SU-DHL-6 (cell line): Measurements from ENCODE around the gene TRMT2B.

Experiments used
- H2AFZ ChIP-seq: fragments of 200-600 bp; sonication (generic); 2 replicates; pipeline ENCODE4 v1.6.1; 2014; ENCODE audit warnings: low read depth, mild to moderate bottlenecking, moderate library complexity, mixed read lengths, antibody characterized with exemption, low read length; ENCODE audit not compliant: severe bottlenecking
- H3F3A ChIP-seq: fragments of 200-600 bp; shearing (Covaris generic); 2 replicates; pipeline ENCODE4 v1.6.0; 2016; ENCODE audit warnings: antibody characterized with exemption, mild to moderate bottlenecking; ENCODE audit not compliant: insufficient read depth
- H3K27ac ChIP-seq: fragments of 200-600 bp; sonication (generic); 2 replicates; pipeline ENCODE4 v1.5.1; 2016; ENCODE audit warnings: low read depth, mild to moderate bottlenecking, low read length, moderate library complexity, mixed read lengths
- H3K27me3 ChIP-seq: fragments of 200-600 bp; sonication (generic), shearing (Covaris generic); 2 replicates; pipeline ENCODE4 v1.6.0; 2014; ENCODE audit warnings: mild to moderate bottlenecking, low read length
- H3K36me3 ChIP-seq: fragments of 200-600 bp; sonication (generic); 2 replicates; pipeline ENCODE4 v1.6.1; 2014; ENCODE audit warnings: mild to moderate bottlenecking, low read length, mixed read lengths
- H3K4me2 ChIP-seq: fragments of 300-600, 200-600 bp; shearing (Covaris generic), sonication (generic); 2 replicates; pipeline ENCODE4 v1.6.0; 2014; ENCODE audit warnings: low read length, low read depth, mild to moderate bottlenecking; ENCODE audit not compliant: poor library complexity, severe bottlenecking
- H3K4me3 ChIP-seq: fragments of 200-600 bp; sonication (generic); 2 replicates; pipeline ENCODE4 v1.5.1; 2014; ENCODE audit warnings: antibody characterized with exemption, low read length, mild to moderate bottlenecking, mixed read lengths; ENCODE audit not compliant: insufficient read depth, poor library complexity, severe bottlenecking
- H3K79me2 ChIP-seq: fragments of 200-600 bp; sonication (generic); 2 replicates; pipeline ENCODE4 v1.6.1; 2014; ENCODE audit warnings: mild to moderate bottlenecking, low read length, moderate library complexity; ENCODE audit not compliant: insufficient read depth
- H3K9ac ChIP-seq: fragments of 200-600 bp; sonication (generic); 2 replicates; pipeline ENCODE4 v1.7.0; 2014; ENCODE audit warnings: mild to moderate bottlenecking, low read length
- H3K9me2 ChIP-seq: fragments of 200-600 bp; sonication (generic); replicated peaks from 2 replicates; pipeline ENCODE4 v1.6.1; 2014; ENCODE audit warnings: low read length; ENCODE audit not compliant: insufficient read depth
- H3K9me3 ChIP-seq: fragments of 200-600 bp; sonication (generic); 2 replicates; pipeline ENCODE4 v1.6.1; 2014; ENCODE audit warnings: low read length, mixed read lengths; ENCODE audit not compliant: insufficient read depth
- H4K20me1 ChIP-seq: fragments of 200-600 bp; sonication (generic); 2 replicates; pipeline ENCODE4 v1.6.1; 2014; ENCODE audit warnings: low read depth, mild to moderate bottlenecking, antibody characterized with exemption, low read length, moderate library complexity, mixed read lengths
- EZH2phosphoT487 ChIP-seq: fragments of 200-600 bp; sonication (generic), shearing (Covaris generic); conservative IDR thresholded peaks from 2 replicates; pipeline ENCODE4 v1.6.1; 2018; ENCODE audit warnings: mild to moderate bottlenecking, antibody characterized with exemption, low read length, moderate library complexity, mixed read lengths
- TF ChIP-seq, protein P1 (sequence below): fragments of 200-600 bp; sonication (generic); IDR thresholded peaks from one replicate; pipeline ENCODE4 v1.5.1; 2017; ENCODE audit warnings: antibody characterized with exemption, mild to moderate bottlenecking, low read length, moderate library complexity; ENCODE audit not compliant: insufficient read depth, poor library complexity, severe bottlenecking

The TRMT2B gene, protein sequence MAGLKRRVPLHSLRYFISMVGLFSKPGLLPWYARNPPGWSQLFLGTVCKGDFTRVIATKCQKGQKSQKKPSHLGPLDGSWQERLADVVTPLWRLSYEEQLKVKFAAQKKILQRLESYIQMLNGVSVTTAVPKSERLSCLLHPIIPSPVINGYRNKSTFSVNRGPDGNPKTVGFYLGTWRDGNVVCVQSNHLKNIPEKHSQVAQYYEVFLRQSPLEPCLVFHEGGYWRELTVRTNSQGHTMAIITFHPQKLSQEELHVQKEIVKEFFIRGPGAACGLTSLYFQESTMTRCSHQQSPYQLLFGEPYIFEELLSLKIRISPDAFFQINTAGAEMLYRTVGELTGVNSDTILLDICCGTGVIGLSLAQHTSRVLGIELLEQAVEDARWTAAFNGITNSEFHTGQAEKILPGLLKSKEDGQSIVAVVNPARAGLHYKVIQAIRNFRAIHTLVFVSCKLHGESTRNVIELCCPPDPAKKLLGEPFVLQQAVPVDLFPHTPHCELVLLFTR

DNA sequence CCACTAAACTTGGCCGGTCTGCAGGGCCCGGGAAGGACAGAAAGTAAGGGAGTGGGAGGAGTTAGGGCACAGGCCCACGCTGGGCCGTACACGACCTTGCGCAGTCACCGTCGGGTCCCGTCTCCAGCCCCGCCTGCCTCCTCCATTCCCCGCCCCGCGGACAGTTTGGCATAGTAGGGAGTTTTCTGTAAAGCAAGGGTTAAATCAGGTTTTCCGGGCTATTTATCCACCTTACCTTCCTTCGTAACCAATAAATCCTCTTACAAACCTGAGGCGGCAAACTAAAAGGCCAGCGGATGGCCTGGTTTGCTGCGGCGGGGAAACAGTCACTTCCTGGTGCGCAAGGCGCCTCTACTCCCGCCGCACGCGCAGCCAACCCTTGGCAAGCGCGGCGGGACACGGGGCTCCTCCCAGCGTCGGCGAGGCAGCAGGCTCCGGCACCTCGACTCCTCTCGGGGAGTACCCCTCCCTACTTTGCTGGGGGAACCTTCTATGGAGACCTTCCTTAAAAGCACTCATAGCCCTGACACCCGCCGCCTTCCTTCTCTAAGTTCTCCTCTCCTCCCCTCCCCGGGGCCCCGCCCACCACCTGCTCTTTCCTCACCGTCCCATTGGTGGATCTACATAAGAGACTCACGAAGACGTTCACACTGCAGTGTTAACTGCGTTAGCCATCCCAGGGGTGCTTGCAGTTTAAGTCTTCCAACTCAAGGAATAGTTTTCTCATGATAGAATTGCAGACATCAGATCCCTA, at the start of gene TRMT2B:
TSS of gene TRMT2B (minus strand) at position 563 of the 754 bp plus-strand sequence. CDS start 9,822 bp downstream, outside the sequence.
- Histone ChIP-seq H3F3A (no peaks in the 10 kb centered on the region), H3K79me2 (peaks cover 19% of the 10 kb centered on the region), H3K9me3 (no peaks in the 10 kb centered on the region), H2AFZ (peak within 1 kb of the TSS; percentile 82), H4K20me1 (no peaks in the 10 kb centered on the region), H3K4me3 (peak within 1 kb of the TSS; percentile 89), H3K9me2 (no peaks in the 10 kb centered on the region), H3K36me3 (no peaks in the 10 kb centered on the region), H3K27me3 (no peaks in the 10 kb centered on the region), H3K4me2 (peak within 1 kb of the TSS; percentile 84), H3K27ac (peak within 1 kb of the TSS; percentile 80), H3K9ac (peak within 1 kb of the TSS; percentile 91)
- TF ChIP-seq, protein P1, sequence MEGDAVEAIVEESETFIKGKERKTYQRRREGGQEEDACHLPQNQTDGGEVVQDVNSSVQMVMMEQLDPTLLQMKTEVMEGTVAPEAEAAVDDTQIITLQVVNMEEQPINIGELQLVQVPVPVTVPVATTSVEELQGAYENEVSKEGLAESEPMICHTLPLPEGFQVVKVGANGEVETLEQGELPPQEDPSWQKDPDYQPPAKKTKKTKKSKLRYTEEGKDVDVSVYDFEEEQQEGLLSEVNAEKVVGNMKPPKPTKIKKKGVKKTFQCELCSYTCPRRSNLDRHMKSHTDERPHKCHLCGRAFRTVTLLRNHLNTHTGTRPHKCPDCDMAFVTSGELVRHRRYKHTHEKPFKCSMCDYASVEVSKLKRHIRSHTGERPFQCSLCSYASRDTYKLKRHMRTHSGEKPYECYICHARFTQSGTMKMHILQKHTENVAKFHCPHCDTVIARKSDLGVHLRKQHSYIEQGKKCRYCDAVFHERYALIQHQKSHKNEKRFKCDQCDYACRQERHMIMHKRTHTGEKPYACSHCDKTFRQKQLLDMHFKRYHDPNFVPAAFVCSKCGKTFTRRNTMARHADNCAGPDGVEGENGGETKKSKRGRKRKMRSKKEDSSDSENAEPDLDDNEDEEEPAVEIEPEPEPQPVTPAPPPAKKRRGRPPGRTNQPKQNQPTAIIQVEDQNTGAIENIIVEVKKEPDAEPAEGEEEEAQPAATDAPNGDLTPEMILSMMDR, result no peak
- TF ChIP-seq EZH2phosphoT487, result no peak

DNA sequence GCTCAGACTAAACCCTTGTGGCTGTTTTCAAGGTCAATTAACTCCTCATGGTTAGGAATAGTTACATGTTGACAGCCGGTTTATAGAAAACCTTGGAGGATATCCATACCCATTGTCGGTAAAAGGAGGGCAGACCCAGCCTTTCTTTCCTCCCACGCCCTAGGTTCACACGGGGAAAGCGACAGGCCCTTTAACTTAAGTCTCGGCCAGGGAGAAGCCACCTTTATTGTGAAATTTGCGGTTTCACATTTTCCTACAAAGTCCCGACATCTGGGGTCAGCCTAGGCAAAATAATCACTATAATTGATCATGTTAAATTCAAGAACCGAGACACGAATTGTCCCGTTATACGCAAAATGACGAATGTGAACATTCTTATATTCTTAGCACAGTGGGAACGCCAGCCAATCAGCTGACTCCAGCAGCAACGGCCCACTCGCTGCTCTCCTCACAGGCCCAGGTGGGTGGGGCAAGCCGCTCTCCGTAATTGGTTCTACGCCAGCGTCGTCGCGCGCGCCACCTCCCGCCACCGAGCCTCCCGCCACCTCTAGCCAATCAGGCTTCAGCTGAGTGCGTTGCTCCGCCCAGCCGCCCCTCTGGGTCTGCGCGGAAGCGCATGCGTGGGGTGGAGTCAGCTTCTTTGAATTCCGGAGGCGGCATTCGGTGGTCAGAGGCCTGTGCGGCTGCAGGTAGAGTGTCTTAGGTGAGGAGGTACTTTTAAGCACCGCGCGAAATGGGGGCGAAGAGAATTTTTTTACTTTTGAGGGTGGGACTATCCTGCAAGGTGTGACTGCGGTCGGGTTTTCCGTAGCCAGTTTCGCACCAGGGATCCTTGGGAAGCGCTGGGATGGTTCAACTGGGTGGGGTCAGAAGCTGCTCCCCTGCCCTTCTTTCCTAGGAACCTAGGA, 45.9 kb upstream of the TRMT2B start, which contains the start of gene CENPI:
TSS of gene CENPI (plus strand) at position 659 of the 908 bp plus-strand sequence. CDS start 2,867 bp downstream, outside the sequence.
- Histone ChIP-seq H3K79me2 (peaks cover 17% of the 10 kb centered on the region), H3K9ac (peak within 1 kb of the TSS; percentile 89), H4K20me1 (no peaks in the 10 kb centered on the region), H3K9me3 (no peaks in the 10 kb centered on the region), H3K4me3 (peak within 1 kb of the TSS; percentile 95), H3K9me2 (no peaks in the 10 kb centered on the region), H3K27me3 (no peaks in the 10 kb centered on the region), H3K36me3 (no peaks in the 10 kb centered on the region), H3F3A (no peaks in the 10 kb centered on the region), H3K27ac (peak within 1 kb of the TSS; percentile 62), H2AFZ (peak within 1 kb of the TSS; percentile 80), H3K4me2 (peak within 1 kb of the TSS; percentile 94)
- TF ChIP-seq, protein P1, result no peak
- TF ChIP-seq EZH2phosphoT487, result no peak

DNA sequence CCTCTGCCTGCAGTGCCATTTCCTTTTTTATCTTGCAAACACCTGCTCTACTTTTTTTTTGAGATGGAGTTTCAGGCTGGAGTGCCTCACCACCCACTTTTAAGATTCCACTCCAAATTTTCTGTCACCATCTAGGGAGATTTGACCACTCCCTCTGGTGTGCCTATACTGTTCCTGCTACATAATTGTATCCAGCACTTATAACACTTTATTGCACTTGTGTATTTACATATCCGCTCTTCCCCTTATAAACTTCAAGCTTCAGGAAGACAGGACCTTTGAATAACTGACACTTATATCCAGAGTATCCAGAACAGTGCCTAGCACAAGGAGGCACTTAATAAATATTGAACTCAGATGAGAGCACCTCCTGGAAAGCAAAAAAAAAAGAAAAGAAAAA, 39.9 kb upstream of the TRMT2B start:
- Histone ChIP-seq H2AFZ (no peak overlapping the region), H3K27ac (no peak overlapping the region), H3K4me2 (no peak overlapping the region), H3K4me3 (no peak overlapping the region), H3F3A (no peaks in the 10 kb centered on the region), H3K79me2 (no peaks in the 10 kb centered on the region), H3K9ac (no peak overlapping the region), H3K9me2 (no peaks in the 10 kb centered on the region), H3K27me3 (no peaks in the 10 kb centered on the region), H3K9me3 (no peaks in the 10 kb centered on the region), H4K20me1 (no peaks in the 10 kb centered on the region), H3K36me3 (no peaks in the 10 kb centered on the region)
- no peak for TF ChIP-seq EZH2phosphoT487
- TF ChIP-seq, protein P1, result no peak
